Limb (tissue), 2 donors: Measurements from ENCODE around the gene CDKN1A.
"Not testable (repeated sequence)": the region's sequence is repeated elsewhere in the genome, so short reads cannot be mapped to it uniquely, and the experiment has no call there.

Experiments used
- DNase-seq, 2 donors: peaks; one replicate each; pipeline ENCODE4 v3.0.0-alpha.2; 2016; ENCODE audit errors: extremely low spot score in 2 of 2

CDKN1A gene

DNA sequence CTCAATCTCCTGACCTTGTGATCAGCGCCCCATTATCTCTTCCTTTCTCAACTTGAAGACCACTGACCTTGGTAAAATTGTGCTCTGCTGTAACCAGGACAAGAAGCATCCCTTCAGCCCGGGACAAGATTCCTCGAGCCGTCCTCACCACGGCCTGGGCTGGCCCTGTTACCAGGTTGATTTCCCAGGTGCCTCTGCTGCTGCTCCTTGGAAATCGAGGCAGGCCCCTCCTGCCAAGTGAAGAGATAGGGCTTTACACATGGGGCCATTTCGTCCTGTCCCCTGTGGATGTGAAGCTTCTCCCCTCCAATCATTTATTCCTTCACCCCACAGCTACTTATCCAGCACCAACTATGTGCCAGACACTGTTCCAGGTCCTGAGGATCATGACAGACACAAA, 40.6 kb downstream of the CDKN1A start:
- DNase-seq, result no peak

GRCh38 chr6:36720251-36721141, 42.0 kb downstream of the CDKN1A start:
- DNase-seq, result no peak

DNA sequence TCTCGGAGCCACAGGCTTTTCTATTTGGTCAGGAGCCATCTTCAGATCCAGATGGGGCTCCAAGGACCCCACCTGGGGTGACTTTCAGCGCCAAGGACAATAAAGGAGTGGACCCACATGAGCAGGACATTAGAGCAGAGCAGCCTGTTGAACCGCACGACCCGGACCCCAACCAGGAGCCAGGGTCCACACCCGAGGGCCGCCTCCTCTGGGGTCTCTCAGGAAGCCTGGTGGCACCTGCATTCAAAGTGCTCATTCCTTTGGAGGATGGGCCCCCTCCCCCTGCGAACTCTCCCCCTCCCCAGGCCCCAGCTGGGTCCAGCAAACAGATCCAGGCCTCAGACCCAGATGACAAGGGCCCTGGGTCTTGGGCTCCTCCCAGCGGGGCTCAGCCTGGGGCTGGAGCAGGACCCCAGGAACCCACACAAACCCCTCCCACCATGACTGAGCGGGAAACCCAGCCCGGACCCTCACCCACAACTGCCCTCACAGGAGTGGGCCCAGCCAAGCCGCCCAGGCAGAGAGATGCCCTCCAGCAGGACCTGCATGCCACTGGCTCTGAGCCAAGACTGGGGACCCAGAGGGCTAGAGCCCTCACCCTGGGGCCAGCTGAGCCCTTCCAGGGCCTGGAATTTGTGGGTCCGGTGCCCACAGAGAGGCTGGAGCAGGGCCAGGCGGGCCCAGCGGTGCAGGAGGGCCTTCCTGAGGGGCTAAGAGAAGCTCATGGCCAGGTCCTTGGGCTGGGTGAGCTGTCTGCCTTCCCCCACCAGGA, 43.0 kb downstream of the CDKN1A start:
- no peak for DNase-seq

GRCh38 chr6:36722365-36722764, 43.9 kb downstream of the CDKN1A start:
- DNase-seq, result no peak

- DNase-seq, result no peak
Observed at GRCh38 chr6:36722879-36723278, 44.4 kb downstream of the CDKN1A start.

GRCh38 chr6:36723992-36724391, 45.5 kb downstream of the CDKN1A start:
- not testable (repeated sequence) for DNase-seq

DNA sequence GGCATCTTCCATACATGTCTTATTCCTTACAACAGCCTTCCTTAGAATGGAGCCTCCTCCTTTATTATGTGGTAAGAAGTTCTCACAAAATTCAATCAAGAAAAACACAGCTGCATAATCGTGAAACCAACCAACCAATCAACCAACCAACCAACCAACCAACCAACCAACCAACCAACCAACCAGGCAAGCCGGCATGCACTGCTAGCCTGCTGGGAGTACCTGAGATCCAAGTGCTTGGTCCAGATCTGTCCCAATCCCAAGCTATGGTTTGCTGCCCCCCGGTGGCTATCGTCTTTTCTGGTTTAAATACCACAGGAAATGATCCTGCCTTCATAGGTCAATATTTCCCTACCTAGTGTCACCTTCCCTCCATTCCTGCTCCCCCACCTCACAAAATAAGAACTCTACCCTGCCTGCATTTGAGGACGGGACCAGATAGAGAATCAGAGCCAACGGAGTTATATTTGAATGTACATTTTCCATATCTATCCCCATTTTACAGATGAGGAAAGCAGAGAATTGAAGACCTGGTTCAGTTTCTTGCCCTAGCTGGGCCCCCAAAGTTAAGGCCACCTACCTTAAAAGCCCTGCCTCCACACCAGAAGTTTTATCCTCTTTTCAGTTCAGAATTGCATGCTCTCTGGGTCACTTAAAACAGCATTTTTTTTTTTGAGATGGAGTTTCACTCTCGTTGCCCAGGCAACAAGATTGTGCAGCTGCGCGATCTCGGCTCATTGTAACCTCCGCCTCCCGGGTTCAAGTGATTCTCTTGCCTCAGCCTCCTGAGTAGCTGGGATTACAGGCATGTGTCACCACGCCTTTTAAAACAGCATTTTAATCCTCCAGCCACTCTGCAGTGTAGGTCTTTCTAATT, 46.2 kb downstream of the CDKN1A start:
- DNase-seq, result peak in 1 of 2 donors; percentile 58

DNA sequence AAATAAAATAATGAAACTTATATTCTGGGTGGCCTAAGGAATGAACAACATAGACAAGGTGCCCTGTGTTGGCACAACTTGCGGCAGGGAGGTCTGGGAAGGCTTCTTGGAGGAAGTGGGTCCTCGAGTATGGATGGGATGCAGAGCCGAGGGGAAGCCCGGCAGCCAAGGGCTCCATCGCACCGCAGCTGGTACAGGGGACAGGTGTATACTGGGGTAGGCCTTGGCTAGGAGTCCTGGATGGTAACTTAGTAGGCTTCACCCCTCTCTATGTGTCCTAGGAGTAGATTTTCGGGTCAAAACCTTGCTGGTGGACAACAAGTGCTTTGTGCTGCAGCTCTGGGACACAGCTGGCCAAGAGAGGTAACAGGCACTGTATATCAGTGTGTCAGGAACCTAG, 47.1 kb downstream of the CDKN1A start:
- no peak for DNase-seq

DNA sequence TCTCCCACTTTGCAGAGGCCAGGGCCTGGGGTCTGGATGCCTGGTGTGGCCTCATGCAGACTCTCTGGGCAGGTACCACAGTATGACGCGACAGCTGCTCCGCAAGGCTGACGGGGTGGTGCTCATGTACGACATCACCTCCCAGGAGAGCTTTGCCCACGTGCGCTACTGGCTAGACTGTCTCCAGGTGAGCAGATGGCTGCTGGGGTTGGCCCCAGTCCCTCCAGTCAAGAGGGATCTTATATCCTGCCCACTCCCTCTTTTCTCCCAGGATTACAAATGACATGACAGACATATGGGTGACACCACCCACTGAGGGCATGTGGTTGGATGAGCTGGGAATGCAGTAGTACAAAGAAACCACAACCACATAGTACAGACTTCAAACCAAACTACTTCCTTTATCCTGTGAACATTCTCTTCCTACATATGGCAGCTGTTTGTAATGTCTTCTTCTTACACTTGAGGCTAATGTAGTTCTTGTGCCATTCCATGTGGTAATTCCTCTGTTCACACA, 49.0 kb downstream of the CDKN1A start:
- DNase-seq, result no peak

DNA sequence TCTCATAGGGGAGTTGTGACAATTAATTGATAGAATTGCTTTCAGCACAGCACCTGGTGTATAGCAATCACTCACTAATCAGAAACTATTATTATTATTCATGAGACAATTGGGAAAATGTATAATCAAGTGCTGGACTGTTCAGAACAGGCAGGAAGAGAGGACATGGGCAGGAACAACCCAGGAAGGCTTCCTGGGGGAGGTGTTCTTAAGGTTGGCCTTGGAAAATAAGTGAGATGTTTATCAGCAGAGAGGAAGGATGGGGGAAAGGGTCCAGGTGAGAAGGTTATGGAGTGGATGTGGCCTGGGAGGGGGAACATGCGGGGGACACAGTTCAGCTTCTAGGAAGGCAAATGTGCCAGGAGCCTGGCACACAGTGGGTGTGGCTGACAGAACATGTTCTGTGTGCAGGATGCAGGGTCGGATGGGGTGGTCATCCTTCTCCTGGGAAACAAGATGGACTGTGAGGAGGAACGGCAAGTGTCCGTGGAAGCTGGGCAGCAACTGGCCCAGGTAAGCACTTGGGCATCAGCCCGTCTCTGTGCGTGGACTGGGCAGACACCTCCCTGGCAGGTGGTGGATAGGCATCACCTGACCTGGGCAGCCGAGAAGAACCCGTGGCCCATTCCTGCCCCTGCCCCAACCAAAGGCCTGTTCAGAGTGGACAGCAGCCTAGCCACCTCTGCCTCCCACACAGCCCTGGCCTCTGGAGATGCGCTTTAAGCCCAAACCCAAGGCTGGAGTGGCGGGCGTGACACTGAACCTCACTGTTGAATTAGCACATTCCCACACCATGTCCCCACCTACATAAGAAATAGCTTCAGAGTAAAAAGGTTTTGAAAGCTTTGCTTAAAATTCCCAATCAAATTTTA, 50.0 kb downstream of the CDKN1A start:
- no peak for DNase-seq

GRCh38 chr6:36729161-36729524, 50.6 kb downstream of the CDKN1A start:
- DNase-seq, result peak in 1 of 2 donors; percentile 30

GRCh38 chr6:36730424-36731380, 52.2 kb downstream of the CDKN1A start:
- no peak for DNase-seq

DNA sequence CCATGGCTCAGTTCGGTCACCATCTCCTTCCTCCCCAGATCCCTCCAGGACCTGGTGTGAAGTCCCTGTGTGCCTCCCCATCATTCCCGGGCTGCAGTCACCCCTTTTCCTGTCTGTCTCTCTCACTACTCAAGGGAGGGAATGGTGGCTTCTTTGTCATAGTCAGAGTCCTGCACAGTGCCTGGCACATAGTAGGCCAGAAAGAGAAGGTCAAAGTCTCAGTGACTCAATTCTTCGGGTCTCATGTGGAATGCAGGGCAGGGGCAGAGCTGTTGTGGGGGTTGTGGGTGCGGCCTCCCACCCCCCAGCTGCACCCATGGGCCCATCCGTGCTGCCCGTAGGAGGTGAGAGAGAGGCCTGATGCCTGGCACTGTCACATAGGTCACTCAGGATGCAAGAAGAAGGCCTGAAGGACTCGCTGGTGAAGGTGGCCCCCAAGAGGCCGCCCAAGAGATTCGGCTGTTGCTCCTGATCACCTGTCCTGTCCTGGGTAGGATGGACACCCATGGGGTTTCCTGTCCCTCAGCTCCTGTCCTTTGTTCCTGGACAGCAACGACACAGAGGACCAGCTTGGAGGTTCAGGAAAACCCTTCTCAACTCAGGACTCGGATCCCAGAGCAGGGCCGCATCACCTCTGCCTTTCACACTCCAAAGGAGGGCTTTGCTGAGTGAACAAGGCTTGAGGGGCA, 53.3 kb downstream of the CDKN1A start:
- DNase-seq, result no peak

DNA sequence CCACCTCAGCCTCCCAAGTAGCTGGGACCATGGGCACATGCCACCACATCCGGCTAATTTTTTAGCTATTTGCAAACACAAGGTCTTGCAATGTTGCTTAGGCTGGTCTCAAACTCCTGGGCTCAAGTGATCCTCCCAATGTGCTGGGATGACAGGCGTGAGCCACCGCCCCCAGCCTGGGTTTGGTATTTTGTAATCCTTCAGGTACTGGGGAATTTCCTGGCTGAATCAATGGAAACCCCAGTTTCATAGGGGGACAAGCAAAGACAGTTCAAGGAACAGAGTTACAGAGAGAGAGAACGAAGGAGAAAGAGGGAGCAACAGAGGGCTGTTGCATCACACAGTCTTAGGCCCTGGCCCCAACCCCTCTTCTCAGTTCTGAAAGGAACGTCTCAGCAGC, 54.8 kb downstream of the CDKN1A start:
- DNase-seq, result no peak

GRCh38 chr6:36734486-36735060, 56.1 kb downstream of the CDKN1A start:
- DNase-seq, result no peak

GRCh38 chr6:36735110-36736071, 56.9 kb downstream of the CDKN1A start:
- DNase-seq, result peak; percentile 77 to 81
